Measurements from ENCODE around the gene HOXA10.

HOXA10 gene

DNA sequence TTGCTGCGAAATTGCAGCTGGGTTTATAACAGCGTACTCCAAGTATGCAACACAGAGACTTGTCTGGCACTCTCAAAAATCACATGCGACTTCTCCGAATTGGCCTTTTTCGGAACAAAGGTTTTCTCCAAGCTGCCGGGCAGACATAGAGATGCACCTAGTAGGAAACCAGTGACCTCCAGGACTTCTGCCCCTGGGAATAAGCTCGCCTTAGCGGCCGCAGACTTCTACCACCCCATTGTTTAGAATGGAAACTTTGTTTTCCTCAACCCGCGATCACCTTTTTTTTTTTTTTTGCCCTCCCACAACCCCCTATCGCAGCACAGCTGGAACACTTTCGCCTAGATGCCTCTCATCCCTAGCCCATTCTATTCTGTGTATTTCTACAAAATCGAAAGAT, 4.9 kb upstream of the HOXA10 start:
- no peak for DNase-seq

DNA sequence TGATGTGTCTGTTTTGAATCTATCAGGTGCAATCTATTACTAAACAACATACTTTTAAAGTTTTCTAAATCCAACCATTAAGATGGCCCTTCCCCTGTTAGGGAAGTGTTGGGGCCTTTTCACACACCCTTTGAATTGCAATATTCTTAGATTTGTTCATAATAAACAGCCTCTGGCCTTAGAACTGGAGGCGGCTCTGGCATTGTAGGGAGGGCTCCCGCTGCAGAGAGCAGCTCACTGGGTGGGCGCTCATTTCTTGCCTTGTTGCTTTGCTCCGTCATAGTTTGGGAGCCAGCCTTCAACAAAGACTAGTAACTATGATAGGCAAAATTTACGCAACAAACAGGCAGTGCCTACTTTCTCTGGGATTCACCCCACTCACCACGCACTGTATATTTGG, 4.2 kb upstream of the HOXA10 start:
- no peak for DNase-seq

DNA sequence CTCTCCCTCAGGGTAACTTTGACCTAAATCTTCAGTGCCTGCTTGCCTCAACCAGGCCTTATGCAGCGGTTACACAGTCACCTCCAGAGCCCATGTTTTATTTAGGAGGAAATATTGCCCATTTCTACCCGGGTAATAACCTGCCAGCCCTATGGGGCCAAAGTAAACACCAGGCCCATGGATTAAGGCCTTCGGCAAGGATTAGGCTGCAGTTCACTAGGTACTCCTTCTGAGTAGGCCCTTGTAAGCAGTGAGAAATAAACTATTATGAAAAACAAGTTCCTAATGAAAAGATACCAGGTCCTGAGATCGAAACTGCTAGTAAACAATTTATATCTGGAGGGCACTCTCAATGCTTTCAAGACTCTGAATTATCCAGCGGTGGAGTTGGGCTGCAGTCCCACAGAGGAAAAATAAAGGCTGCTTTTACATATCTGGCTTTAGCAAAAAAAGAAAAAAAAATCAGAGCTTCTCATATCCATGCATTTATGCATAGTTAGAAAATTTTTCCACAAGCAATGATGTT, 3.7 kb upstream of the HOXA10 start:
- no peak for DNase-seq

DNA sequence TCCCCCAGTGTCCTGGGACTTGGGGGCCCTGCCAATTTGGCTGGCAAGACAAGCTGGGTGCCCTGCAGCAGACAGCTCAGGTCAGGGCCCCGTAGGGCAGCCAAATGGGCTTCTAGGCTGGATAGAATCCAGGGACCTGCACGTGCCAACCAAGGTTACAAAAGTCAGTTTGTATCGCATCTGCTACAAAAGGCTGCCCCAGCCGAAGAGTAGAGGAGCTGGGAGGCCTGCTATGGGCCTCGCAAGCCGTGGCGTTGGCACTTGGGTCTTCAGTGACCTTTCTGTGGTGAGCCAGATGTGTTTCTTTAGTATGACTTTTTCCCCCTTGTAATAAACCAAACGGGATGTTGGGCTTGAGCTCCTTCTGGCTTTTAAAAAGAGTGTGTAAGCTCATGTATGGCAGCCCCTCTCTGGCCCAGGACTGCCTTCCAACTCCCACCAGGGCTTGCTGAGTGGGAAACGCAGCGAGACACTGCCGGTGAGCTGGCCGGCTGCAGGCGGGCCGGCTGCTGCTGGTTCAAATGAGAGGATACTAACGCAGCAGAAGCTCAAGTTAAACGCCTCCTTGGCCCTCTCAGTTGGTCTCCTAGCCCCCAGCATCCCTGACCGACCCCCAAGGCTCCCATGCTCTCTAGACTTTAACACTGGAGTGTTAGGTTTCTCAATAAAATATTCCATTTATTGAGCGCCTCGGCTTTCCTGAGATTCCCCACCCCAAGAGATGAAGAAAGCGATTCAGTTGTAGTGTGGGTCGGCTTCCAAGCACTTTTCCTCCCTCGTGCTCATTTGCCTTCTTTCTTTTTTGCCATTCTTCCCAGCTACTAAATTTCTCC, 3.1 kb upstream of the HOXA10 start:
- no peak for DNase-seq

DNA sequence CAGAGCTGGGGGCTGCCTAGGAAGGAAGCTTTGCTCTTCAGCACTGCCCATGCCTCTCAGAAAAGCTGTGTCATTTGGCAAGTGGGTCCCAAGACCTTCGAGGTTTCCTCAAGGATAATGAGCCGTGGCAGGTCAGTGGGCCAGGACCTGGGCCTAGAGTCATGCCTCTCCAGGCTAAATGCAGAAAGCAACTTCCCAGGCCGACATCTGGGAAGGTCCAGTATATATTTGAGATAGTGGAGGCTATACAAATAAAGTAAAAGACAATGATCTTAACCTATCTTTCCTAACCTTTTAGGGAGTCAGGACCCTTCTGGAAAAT, 2.4 kb upstream of the HOXA10 start:
- no peak for DNase-seq

DNA sequence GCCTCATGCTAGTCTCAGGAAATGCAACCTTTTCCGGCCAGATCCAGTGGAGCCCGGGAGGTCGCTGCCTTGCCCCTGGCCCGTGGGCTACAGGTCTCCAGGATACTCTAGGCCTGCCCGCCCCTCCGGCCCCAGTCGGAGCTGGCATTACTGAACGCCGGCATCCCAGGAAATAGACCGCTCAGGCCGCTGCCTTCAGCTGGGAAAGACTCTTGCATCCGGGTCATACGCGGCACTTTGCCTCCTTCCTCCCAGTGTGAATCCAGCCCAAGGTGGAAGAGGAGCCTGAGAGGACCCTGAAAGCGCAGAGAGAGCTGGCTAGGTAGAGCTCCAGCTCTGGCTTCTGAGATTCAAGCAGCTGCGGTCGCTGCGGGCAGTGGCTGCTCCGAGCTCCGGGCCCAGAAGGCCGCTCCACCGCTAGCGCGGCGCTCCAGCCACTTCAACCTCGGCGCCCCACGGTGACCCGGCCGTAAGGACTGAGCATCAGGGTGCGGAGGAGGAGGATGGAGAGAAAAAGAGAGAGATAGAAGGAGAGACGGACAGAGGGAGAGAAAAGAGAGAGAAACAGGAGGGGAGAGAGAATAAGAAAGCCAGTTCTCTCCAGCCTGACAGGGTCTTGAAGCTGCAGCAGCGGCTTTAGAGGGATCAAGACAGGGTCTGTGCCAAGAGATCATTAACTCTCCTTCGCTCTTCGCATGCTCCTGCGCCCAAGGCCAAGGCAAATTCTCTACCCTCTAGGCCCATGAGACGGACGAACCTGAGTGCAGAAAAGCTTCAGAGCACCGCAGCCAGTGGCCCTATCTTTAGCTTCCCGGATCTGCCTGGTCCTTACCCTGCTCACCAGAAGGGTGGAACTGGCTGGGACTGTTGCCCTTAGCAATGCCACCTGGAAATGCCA, 1.8 kb upstream of the HOXA10 start:
- no peak for DNase-seq

DNA sequence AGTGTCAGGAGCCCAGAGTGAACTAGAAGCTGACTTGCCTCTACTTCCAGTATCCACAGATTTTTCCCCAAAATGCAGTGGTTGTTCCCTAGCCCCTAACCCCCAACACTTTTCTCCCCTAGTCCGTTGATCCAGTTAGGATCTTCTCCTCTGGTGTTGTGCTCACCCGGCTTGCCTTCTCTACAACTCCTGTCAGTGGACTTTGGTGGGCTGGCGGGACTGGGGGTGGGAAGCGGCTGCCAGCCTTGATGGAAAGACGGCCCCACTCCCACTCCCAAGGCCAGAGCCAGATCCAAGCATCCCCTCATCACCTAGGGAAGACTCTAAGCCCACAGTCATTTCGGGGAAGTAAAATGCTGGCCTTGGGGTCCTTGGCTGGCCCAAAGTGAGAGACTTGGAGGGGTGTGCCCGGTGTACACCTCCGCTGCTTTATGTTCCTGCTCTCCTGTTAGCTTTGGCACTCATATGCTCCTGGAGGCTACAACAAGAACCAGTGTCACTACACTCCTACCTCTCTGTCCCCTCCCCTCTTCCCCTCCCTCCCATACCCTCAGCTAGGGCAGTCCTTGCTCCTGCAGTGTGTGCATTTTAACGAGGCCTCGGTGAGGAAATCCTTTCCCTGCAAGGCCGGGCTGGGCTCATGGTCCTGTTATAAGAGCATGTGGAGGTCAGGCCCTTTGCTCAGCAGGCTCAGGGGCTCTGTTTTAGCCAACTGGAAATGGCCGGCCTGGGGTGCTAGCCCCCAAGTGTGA, 930 bp upstream of the HOXA10 start:
- no peak for DNase-seq

DNA sequence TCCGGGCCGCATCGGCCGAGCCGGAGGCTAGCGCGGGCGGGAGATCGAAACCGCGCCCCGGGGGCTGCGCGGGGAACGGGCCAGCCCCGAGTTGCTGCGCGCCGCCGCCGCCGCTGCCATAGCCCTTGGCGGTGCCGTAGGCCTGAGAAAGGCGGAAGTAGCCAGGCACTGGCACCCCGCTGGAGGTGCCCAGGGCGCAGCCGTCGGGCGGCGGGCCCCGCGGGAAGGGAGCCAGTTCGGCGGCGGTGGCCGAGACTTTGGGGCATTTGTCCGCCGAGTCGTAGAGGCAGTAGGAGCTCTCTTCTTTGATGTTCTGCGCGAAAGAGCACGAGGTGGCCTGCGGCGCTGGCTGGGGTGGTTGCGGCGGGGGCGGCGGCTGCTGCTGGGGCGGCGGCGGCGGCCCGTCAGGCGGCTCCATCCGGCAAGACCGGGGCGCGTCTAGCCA, 587 bp downstream of the HOXA10 start:
- peak; percentile 52 for DNase-seq

DNA sequence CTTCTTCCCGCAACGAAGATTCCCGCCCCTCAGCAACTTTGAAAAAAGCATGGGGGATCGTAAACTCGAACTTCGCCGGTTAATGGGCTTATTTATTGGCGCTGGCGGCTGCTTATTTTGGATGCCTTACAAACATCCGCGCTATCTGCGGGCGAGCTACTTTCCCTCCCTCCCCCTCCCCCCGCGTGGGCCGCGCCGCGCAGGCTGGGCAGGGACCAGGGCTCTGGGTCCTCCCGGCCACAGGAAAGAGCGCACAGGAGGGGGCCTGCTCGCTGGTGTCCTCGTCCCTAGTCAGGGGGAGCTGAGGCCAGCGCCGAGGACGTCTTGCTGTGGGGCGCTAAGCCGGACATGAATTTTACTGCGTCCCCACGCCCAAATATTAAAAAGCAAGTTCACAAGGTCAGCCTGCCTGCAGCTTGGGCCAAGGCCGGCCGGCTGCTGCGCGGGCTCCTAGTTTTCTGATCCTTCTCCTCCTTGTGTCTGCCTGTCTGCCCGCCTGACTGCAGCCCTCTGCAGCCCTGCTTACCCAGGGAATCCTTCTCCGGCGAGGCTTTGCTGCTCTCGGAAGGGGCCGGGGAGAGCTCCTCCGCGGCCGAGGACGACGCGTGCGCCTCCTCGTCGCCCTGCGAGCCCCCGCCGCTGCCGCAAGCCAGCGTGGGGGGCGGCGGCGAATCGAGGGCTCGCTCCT, 1.2 kb downstream of the HOXA10 start:
- peak; percentile 42 for DNase-seq

DNA sequence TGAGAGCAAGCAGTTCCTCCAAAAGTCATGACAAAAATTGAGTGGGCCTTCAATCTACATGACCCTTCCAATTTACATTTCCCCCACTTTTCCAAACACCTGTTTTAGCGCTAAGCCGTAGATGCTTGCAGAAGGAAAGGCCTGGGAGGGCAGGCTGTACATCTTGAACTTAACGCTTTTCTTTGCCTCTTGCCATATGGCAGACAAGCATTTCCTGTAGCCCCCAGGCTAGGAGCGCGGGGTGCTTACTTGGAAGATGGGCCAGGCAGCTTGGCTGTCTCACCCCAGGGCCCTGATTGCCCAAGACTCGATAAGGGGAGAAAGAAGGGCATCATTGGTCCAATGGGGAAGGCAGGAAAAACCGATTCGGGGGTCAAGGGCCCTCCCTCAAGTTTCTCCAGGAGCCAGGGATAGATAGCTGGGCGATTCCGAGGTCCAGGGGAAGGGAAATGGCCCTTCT, 1.8 kb downstream of the HOXA10 start:
- DNase-seq: no peak

DNA sequence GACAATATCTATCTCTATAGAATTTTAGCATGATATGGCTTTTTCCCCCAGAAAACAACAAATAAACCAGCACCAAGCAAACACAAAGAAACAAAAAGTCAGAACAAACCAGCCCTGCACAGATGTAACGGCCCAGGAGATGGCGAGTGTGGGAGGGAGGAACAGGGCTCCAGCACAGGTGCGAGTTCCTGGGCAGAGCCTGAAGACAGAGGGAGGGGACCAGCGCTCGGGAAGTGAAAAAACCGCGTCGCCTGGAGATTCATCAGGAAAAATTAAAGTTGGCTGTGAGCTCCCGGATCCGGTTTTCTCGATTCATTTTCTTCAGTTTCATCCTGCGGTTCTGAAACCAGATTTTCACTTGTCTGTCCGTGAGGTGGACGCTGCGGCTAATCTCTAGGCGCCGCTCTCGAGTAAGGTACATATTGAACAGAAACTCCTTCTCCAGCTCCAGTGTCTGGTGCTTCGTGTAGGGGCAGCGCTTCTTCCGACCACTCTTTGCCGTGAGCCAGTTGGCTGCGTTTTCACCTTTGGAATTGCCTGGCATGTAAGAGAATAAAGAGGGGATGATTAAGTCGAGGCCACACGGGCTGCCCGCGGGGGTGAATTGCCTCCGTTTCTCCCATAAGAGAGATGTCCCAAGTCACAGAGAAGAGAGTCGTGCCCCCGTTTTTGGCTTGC, 2.3 kb downstream of the HOXA10 start:
- peak; percentile 68 for DNase-seq

DNA sequence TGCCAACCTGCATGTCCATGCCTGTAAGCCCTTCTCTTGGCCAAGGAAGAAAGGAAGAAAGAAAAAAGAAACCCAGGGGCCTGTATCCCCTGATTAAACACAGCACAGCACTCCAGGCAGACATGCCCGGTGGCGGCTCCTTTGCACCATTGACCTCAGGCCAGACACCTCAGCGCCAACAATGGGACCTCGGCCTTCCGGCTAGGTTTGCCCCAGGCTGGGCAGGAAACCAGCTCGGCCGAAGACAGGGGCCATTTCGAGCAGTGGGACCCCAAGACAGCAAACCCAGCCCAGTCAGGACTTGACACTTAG, 2.8 kb downstream of the HOXA10 start:
- no peak for DNase-seq

DNA sequence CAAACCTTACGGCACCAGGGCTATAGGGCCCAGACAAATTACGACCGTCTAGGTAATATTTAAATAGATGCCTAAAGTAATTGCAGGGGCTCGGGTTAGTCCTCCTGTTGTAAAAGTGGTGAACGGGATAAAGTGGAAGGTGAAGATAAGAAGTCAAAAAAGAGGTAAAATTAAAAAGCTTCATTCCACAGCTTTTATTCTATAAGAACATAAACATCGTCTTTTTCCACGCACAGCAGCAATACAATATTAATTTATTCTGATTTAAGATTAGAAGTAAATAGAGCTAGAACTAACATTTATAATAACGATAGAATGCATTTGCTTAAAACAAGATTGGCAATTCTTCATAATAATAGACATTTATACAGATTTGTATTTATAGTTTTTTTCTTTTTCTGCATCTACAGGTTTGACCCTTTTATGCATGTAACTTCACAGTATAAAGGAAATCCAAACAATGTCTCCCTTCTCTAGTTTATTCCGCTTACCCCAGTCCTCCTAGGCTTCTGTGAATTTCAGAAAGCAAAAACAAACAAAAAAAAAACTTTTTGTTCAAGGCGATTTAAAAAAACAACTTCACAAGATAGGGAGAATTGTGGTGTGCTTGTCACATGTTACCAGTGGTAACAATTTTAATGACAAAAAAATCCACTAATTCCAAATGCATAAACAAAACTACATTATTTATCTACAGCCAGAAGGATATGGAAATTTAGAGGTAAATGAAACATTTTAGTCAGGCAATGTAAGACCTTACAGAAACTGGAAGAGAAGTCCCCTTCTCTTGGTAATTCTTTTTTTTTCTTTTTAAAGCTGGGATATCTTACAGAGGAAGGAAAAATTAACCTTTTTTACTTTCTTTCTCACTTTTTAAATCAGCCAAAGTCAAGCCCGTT, 3.4 kb downstream of the HOXA10 start:
- no peak for DNase-seq

DNA sequence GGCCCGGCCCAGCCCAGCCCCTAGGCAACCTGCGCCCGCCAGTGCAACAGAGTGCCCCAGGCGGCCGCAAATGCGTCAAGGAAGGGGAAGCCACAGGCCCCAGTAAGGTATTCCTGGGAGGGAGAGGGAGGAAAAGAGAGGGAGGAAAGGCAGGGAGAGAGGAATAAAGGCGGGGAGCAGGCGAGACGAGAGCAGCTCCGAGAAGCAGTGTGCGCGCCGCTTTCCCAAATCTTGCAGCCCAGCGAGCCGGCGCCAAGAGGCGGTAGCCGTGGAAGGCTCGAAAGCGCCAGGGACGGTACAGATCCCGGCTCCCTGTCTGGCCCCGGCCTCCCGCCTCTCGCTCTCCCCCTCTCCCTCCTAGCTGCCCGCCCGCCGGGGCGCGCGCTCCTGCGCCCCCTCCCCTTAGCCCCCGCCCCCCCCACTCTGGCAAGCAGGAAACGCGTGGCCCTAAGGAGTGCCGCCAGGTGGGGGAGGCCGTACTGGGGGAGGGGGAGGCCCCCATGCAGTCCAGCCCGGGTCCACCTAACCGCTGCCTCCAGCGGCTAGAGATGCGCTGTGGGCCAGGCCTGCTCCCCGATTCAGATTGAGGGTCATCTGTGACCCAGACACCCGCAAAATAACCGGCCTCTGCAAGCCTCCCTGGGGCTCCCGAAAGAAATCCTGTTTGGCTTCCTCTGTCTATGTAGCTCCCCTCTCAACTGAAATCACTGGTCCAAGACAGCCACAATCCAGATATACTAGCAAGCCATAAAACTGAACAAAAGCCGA, 4.3 kb downstream of the HOXA10 start:
- peak; percentile 47 for DNase-seq

DNA sequence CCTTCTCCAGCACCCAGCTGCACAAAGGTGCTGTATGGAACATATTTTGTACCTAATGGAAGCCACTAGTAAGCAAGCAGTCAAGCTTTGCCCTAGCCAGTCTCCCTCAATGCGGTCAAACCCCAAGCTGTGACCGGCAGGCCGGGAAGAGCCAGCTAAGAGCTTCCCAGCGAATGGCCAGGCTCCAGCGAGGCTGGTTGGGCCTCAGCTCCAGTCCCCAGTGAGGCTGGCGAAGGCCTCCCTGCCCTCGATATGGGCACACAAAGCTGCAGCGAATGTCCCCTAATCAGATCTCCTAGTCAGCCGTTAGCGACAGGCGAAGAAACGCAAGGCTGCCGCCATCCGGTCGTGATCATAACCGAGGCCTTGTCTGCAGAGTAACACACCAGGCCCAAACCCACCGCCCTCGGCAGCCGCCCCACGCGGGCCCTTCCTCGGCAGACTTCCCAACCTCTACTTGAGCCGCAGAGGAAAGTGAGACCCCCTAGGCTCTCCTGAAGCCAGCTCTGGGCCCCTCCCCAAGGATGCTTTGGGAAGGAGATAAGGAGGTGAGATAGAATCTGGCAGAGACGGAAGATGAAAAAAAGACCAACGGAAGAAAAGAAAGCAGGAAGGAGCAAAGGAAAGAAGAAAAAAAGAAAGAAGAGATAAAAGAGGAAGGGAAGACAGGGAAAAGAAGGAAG, 5.7 kb downstream of the HOXA10 start:
- peak; percentile 33 for DNase-seq

DNA sequence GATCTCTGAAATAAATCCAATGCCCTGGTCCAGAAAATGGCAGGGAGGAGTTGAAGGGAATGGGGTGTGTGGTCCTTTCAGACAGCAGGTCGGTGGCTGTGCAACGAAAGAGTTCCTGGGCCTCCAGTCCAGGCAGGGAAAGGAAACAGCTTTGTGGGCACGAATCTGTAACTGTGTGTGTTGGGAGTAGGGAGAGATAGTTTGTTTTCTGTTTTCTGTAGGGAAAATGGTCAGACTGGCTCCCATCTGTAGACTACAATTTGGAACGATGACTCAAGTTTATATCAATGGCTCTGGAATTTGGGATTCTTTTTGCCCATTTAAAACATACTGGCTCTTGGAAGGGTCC, 6.2 kb downstream of the HOXA10 start:
- DNase-seq: no peak

DNA sequence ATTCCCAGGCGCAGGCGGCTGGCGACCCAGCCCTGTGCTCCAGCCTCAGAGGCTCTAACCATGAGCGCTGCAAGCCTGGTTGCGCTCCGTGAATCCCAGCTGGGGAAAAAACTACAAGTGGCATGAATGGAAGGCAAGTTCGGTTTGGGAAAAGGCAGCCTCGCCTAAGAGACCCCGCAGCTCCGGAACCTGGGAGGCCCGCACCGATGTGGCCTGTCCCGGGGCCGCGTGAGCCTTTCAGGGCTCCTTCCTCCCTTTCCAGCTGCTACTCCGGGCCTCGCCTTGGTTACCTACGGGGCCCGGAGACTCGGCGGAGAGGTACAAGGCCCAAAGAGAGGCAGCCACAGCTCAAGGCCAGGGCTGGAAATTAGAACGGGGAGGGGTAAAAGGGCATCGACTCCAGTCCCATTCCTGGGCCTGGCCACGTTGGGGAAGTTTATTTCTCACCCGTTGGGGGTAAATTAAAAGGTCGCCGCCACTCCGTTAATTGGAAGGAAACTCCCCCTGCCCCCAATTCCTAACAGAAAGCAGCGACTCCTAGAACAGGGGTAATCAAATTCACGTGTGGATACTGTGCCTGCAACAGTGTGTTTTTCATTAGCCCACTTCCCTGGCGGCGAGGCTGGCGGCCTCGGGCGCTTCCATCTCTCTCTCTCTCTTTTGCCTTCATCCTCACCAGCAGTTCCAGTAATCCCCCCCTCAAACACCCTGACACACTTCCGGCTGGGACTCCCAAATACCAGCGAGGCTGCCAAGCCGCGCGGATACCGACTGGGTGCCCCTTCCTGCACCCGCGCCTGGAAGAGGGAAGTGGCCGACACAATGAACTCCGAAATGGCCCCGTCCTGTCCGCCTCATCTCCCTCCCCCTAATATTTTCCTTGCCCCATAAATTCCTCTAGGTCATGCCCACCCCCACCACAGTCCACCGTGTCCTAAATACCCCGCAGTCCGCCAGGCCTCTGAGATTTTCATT, 7.3 kb downstream of the HOXA10 start:
- DNase-seq: no peak

DNA sequence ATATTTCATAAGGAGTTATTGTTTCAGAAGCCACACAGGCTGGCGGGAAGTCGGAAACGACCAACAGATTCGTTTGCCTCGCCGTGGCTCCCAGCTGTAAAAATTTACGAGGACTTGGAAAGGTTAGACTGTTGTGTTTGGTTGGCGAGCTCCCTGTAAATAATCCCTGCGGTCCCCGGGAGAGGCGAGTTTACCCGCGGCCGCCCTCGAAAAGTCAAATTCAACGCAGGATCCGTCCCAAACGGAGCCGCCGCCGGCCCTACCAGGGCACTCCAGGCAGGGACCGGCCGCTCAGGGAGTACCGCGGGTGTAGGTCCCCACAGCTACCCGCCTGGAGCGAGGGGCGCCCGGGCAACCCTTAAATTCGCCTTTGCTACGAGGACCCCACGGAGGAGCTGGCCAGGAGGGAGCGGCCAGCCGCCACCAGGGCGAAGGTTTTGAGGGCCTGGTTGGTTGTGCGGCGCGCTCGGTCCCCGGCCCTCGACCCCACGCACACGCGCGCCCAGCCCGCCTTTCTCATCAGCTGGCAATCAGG, 8.1 kb downstream of the HOXA10 start:
- DNase-seq: no peak
